ENCODE measurements around the gene TSPAN31.
"Not testable (repeated sequence)": the region's sequence is repeated elsewhere in the genome, so short reads cannot be mapped to it uniquely, and the experiment has no call there.

The TSPAN31 gene

GRCh38 chr12:57721846-57722608 is 22.8 kb upstream of the TSPAN31 start:
- DNase-seq (ENCODE audit: extremely low read depth in 1 of 2, low read depth in 1 of 2) = not testable (repeated sequence)

GRCh38 chr12:57722716-57723629 is 21.9 kb upstream of the TSPAN31 start:
- no peak for DNase-seq (ENCODE audit: extremely low read depth in 1 of 2, low read depth in 1 of 2)

- no peak for DNase-seq (ENCODE audit: extremely low read depth in 1 of 2, low read depth in 1 of 2)
These were observed 21.2 kb upstream of the TSPAN31 start for GRCh38 chr12:57723630-57723962.

GRCh38 chr12:57724003-57724935 is 20.6 kb upstream of the TSPAN31 start:
- no peak for DNase-seq (ENCODE audit: extremely low read depth in 1 of 2, low read depth in 1 of 2)

GRCh38 chr12:57724936-57725740 is 19.7 kb upstream of the TSPAN31 start:
- no peak for DNase-seq (ENCODE audit: extremely low read depth in 1 of 2, low read depth in 1 of 2)

- DNase-seq (ENCODE audit: extremely low read depth in 1 of 2, low read depth in 1 of 2) = no peak
These were observed 19.0 kb upstream of the TSPAN31 start for GRCh38 chr12:57725851-57726150.

GRCh38 chr12:57726151-57726883 is 18.5 kb upstream of the TSPAN31 start:
- peak in 1 of 2 donors; percentile 20 for DNase-seq (ENCODE audit: extremely low read depth in 1 of 2, low read depth in 1 of 2)

GRCh38 chr12:57726884-57727757 is 17.7 kb upstream of the TSPAN31 start:
- DNase-seq (ENCODE audit: extremely low read depth in 1 of 2, low read depth in 1 of 2) = no peak

GRCh38 chr12:57727758-57728395 is 17.0 kb upstream of the TSPAN31 start:
- no peak for DNase-seq (ENCODE audit: extremely low read depth in 1 of 2, low read depth in 1 of 2)

GRCh38 chr12:57729321-57729844 is 15.5 kb upstream of the TSPAN31 start:
- DNase-seq (ENCODE audit: extremely low read depth in 1 of 2, low read depth in 1 of 2) = no peak

- no peak for DNase-seq (ENCODE audit: extremely low read depth in 1 of 2, low read depth in 1 of 2)
These were observed 14.3 kb upstream of the TSPAN31 start for GRCh38 chr12:57730336-57731067.

- no peak for DNase-seq (ENCODE audit: extremely low read depth in 1 of 2, low read depth in 1 of 2)
These were observed 13.3 kb upstream of the TSPAN31 start for GRCh38 chr12:57731411-57732080.

GRCh38 chr12:57732270-57732669 is 12.6 kb upstream of the TSPAN31 start:
- no peak for DNase-seq (ENCODE audit: extremely low read depth in 1 of 2, low read depth in 1 of 2)

- no peak for DNase-seq (ENCODE audit: extremely low read depth in 1 of 2, low read depth in 1 of 2)
These were observed 11.9 kb upstream of the TSPAN31 start for GRCh38 chr12:57732726-57733593.

- DNase-seq (ENCODE audit: extremely low read depth in 1 of 2, low read depth in 1 of 2) = no peak
These were observed 10.9 kb upstream of the TSPAN31 start for GRCh38 chr12:57733928-57734327.

GRCh38 chr12:57734591-57734990 is 10.2 kb upstream of the TSPAN31 start:
- no peak for DNase-seq (ENCODE audit: extremely low read depth in 1 of 2, low read depth in 1 of 2)

Measured in stimulated activated CD8-positive, alpha-beta memory T cell treated with anti-CD3 and anti-CD28 coated beads, Interleukin-7, amount 100 ng/mL, for 48 hours (primary cell).